ENCODE data around the gene PNPLA3.

DNA sequence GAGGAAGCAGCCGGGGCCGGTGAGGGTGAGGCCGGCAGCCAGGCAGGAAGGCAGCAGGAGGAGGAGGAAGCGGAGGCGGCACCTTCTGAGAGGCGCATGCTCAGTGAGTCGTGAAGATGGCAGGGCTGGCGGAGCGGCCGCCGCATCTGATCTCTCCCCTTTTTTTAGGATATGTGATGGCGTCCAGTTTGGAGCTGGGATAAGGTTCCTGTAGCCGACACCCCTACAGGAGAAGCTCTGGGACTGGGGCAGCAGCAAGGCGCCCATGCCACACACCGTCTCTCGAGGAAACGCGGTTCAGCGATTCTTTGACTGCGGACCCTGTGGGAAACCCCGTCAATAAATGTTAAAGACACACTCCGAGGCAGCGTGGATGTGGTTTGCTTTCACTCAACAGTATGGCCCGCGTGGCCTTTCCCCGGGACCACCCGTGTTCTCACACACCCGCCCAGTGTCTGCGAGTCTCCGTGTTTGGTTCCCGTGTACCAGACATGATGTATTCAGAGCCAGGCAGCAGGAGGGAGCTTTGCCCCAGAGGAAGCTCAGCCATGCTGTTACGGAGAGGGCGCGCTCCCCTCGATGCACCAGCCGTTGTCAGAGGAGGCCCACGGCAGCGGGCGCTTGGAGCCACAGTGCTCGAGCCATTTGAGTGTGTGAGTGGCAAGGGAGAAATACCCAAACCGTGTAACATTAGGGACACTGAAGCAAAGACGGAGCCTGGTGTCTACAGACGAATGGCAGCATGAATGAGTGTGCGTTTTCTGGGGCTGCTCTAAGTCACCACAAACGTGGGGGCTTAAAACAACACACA, 72.8 kb downstream of the PNPLA3 start:
- TF ChIP-seq, protein P1, sequence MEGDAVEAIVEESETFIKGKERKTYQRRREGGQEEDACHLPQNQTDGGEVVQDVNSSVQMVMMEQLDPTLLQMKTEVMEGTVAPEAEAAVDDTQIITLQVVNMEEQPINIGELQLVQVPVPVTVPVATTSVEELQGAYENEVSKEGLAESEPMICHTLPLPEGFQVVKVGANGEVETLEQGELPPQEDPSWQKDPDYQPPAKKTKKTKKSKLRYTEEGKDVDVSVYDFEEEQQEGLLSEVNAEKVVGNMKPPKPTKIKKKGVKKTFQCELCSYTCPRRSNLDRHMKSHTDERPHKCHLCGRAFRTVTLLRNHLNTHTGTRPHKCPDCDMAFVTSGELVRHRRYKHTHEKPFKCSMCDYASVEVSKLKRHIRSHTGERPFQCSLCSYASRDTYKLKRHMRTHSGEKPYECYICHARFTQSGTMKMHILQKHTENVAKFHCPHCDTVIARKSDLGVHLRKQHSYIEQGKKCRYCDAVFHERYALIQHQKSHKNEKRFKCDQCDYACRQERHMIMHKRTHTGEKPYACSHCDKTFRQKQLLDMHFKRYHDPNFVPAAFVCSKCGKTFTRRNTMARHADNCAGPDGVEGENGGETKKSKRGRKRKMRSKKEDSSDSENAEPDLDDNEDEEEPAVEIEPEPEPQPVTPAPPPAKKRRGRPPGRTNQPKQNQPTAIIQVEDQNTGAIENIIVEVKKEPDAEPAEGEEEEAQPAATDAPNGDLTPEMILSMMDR (conservative IDR thresholded peaks at IDR 0.05): no peak
- TF ChIP-seq ZFX (IDR thresholded peaks at IDR 0.05): no peak
